AG10803 (cell line): Measurements from ENCODE around the gene TTLL12.

Source experiments
- DNase-seq: peaks from one replicate; pipeline ENCODE4 v3.0.0; 2010; ENCODE audit warnings: low read depth
- H3K4me3 ChIP-seq: 2 replicates; pipeline ENCODE4 v1.5.1; 2011; ENCODE audit warnings: mild to moderate bottlenecking, low read length, control low read depth
- CTCF ChIP-seq: conservative IDR thresholded peaks from 2 replicates; pipeline ENCODE4 v1.5.1; 2011; ENCODE audit warnings: mild to moderate bottlenecking, low read length, control low read depth, inconsistent platforms

The TTLL12 gene

GRCh38 chr22:43167001-43167589, 19.8 kb downstream of the TTLL12 start:
- DNase-seq = no peak
- no peak for TF ChIP-seq CTCF
- H3K4me3 ChIP-seq = no peak overlapping the region

- TF ChIP-seq CTCF = no peak
- DNase-seq = no peak
- H3K4me3 ChIP-seq = no peak overlapping the region
Observed at GRCh38 chr22:43166132-43166930, 20.6 kb downstream of the TTLL12 start.

DNA sequence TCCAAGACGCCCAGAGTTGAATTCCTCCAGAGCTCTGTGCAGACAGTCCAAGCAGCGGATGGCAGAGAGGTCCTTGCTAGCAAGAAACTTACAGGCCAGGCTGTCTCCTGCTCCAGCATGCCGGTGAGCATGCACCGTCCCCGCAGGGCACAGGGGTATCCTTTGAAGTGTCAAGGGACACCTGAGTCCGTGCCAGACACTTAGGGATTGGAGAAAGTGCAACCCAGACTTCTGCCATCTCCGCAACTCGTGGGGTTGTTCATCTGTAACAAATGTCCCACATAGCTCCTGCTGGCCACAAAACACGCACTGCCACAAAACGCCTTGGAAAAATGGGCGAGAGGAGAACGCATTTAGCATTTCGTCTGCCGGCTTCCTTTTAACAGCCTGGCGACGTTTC, 22.3 kb downstream of the TTLL12 start:
- no peak for DNase-seq
- no peak for TF ChIP-seq CTCF

DNA sequence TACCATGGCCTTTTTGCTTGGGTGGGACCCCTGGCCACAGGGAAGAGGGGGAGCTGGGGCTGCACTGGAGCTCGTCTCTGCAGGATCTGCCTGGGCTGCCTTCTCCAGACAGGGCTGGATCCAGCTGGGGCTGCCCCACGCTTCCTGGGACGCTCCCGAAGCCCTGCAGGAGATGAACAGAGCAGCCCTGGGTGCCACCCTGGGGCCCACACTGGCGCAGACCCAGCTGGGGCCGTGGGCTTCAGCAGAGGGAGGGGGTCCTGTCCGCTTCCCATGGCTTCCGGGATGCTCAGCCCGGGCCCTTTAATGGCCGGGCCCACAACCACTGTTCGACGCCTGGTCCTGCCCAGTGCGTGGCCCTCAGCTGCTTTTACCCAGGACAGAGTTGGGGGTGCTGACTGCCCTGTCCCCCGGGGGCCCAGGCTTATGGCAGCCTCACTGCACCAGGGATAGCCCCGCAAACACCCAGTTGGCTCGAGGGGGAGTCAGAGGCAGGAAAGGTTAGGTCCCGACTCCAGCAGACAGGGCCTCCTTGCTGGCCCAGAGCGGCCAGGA, 23.6 kb downstream of the TTLL12 start:
- no peak overlapping the region for H3K4me3 ChIP-seq
- no peak for DNase-seq
- TF ChIP-seq CTCF = no peak

More for the DNA sequence above, 22.3 kb downstream of the TTLL12 start:
- H3K4me3 ChIP-seq = no peak overlapping the region

DNA sequence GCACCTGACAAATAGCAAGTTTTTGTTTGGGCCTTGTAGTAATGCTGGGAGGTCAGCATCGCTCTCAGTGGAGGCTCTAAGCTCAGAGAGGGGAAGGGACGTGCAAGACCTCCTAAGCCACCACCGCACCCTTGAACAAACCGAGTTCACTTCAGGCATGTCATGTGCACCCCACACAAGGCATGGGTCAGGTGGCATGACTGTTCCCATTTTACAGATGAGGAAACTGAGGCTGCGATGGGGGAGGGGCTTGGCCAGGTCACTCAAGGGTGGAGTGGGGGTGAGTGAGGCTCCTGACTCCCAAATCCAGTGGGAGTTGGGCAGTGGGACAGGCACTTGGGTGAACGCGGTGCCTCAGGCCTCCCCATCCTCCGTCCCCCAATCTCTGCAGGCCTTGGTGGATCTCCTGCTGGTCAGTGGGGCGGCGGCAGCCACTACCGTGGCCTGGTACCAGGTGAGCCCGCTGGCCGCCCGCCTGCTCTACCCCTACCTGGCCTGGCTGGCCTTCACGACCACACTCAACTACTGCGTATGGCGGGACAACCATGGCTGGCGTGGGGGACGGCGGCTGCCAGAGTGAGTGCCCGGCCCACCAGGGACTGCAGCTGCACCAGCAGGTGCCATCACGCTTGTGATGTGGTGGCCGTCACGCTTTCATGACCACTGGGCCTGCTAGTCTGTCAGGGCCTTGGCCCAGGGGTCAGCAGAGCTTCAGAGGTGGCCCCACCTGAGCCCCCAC, 24.4 kb downstream of the TTLL12 start:
- TF ChIP-seq CTCF = no peak
- DNase-seq = no peak
- H3K4me3 ChIP-seq = no peak overlapping the region

GRCh38 chr22:43160497-43161126, 26.3 kb downstream of the TTLL12 start:
- TF ChIP-seq CTCF = no peak
- no peak overlapping the region for H3K4me3 ChIP-seq
- DNase-seq = no peak
